WERI-Rb-1 (cell line): ENCODE results near the gene GPR55.

Experiments
- DNase-seq: peaks from one replicate; pipeline ENCODE4 v3.0.0-alpha.2; 2020
- H3K27ac ChIP-seq: fragments of 250-450 bp; sonication (Bioruptor Pico); 2 replicates; pipeline ENCODE4 v1.5.1; 2020; ENCODE audit warnings: mild to moderate bottlenecking, moderate library complexity
- H3K27me3 ChIP-seq: fragments of 250-450 bp; sonication (Bioruptor Pico); 2 replicates; pipeline ENCODE4 v1.5.1; 2021; ENCODE audit warnings: mild to moderate bottlenecking, low read depth, moderate library complexity; ENCODE audit not compliant: insufficient read depth, severe bottlenecking
- H3K36me3 ChIP-seq: fragments of 250-450 bp; sonication (Bioruptor Pico); 2 replicates; pipeline ENCODE4 v1.5.1; 2020; ENCODE audit warnings: mild to moderate bottlenecking, moderate library complexity
- H3K4me3 ChIP-seq: 2 replicates; pipeline ENCODE4 v1.5.1; 2011; ENCODE audit warnings: low read depth, mild to moderate bottlenecking, control low read depth, low read length
- H3K9me3 ChIP-seq: fragments of 250-450 bp; sonication (Bioruptor Pico); 2 replicates; pipeline ENCODE4 v1.5.1; 2021; ENCODE audit warnings: mild to moderate bottlenecking, moderate library complexity; ENCODE audit not compliant: severe bottlenecking
- TF ChIP-seq, protein P1 (sequence below): IDR thresholded peaks from 2 replicates; pipeline ENCODE4 v1.5.1; 2011; ENCODE audit warnings: low read depth, mild to moderate bottlenecking, control low read depth, inconsistent platforms, low read length

Gene GPR55

DNA sequence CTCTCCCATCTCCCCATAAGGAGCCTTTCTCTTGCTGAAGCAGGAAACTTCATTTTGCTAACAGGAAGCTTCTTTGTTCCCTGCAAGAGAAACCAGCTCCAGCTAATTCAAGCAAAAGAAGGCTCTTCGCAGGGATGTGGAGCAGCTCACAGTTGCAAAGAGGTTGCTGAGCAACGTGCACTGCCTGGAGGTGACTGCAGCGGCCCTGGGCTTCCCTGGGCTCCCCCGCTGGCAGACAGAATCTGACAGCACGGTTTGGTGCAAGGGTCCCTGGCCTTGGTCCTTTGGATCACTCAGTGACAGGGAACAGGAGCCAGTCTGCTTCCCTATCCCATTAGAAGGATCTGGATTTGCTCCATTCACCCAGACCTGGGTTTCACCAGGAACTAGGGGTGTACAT lies 25.8 kb downstream of the GPR55 start:
- H3K27ac ChIP-seq, result no peak overlapping the region
- DNase-seq, result no peak
- no peaks in the 10 kb centered on the region for H3K9me3 ChIP-seq
- TF ChIP-seq, protein P1, sequence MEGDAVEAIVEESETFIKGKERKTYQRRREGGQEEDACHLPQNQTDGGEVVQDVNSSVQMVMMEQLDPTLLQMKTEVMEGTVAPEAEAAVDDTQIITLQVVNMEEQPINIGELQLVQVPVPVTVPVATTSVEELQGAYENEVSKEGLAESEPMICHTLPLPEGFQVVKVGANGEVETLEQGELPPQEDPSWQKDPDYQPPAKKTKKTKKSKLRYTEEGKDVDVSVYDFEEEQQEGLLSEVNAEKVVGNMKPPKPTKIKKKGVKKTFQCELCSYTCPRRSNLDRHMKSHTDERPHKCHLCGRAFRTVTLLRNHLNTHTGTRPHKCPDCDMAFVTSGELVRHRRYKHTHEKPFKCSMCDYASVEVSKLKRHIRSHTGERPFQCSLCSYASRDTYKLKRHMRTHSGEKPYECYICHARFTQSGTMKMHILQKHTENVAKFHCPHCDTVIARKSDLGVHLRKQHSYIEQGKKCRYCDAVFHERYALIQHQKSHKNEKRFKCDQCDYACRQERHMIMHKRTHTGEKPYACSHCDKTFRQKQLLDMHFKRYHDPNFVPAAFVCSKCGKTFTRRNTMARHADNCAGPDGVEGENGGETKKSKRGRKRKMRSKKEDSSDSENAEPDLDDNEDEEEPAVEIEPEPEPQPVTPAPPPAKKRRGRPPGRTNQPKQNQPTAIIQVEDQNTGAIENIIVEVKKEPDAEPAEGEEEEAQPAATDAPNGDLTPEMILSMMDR, result no peak
- no peak overlapping the region for H3K4me3 ChIP-seq
- no peaks in the 10 kb centered on the region for H3K36me3 ChIP-seq
- no peaks in the 10 kb centered on the region for H3K27me3 ChIP-seq

DNA sequence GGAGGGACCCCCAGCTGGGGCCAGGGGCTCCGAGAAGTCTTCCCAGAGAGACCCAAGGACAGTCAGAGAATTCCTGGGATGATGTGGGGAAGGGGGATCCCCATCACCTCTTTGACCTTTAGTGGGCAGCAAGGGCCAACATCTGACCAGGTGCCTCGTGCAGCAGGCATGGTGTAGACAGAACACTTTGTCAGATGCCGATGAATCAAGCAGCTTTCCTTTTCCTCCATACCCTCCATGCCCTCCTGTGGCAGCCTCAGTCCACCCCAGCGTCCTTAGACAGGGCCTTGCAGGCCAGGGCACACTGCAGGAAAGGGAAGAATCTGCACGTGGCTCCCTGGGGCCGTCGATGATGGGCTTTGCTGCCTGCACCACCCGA lies 26.3 kb downstream of the GPR55 start:
- Histone ChIP-seq H3K27ac (no peak overlapping the region), H3K4me3 (no peak overlapping the region), H3K36me3 (no peaks in the 10 kb centered on the region), H3K9me3 (no peaks in the 10 kb centered on the region), H3K27me3 (no peaks in the 10 kb centered on the region)
- no peak for DNase-seq
- TF ChIP-seq, protein P1, result no peak

DNA sequence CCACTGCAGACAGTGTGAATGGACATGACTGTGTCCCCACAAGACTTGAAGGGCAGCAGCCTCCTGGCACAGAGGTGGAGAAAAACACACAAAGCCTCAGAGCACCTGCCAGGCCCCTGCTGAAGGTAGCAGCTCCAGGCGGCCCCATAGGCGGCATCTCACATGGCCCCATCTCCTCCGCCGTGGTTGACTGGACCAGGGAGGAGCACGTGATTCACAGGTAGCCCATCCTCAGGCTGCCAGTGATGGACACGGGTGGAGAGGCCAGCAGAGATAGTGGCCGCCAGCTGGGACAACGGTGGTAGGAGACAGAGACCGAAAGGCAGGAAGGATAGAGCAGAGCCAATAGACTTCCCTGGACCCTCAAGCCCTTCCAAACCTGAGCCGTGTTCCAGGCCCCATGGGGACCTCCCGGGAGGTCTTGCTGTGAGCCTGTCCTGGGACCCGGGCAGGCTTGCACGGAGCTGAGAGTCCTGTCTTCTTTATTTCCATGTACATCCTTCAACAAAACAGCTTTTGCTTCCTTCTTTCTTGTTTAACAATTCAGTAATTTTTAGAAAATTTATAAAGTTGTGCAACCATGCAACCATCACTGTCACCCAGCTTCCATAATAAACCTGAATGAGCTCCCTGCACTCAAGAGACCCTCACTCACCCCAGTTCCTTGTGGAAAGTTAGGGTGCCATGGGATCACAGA lies 26.9 kb downstream of the GPR55 start:
- TF ChIP-seq, protein P1, result no peak
- no peaks in the 10 kb centered on the region for H3K27me3 ChIP-seq
- H3K27ac ChIP-seq, result no peak overlapping the region
- no peak overlapping the region for H3K4me3 ChIP-seq
- DNase-seq, result no peak
- no peaks in the 10 kb centered on the region for H3K36me3 ChIP-seq
- H3K9me3 ChIP-seq, result no peaks in the 10 kb centered on the region

GRCh38 chr2:230896346-230897115 lies 28.5 kb downstream of the GPR55 start:
- no peak for DNase-seq

DNA sequence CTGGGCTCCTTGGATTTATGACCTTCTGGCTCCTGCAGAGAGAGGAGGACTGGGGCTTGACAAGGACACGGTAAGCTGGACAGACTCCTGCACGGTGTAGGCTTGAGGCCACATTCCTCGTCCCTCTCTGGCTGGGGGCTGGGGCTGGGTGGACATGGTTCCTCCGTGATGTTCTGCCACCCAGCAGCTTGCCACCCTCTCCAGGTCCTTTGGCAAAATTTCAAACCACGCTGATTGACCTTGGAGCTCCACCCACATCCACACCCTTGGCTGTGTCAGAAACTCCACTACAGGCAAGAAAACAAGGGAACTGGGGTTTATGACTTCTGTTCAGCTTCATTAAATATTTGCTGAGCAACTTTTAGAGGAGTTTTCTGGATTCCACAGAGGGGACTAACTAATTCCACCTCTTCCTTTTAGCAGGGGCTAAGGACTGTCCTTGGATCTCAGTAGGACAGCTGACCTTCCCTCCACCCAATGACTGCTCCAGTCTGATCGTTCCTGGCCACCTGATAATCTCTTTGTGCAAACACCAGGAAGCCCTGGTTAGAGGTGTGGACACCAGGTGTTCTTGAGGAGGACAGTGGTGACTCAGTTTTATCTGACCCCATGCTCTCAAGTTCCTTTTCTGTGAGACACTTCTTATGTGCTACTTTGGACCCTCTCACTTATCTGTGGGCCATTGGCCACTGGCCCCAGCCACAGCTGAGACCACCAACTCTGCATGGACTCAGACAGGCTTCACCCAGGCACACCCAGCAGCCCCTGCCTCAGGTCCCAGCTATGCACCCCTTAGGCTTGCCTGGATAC lies 29.3 kb downstream of the GPR55 start:
- Histone ChIP-seq H3K27me3 (no peaks in the 10 kb centered on the region), H3K9me3 (no peaks in the 10 kb centered on the region), H3K36me3 (no peaks in the 10 kb centered on the region), H3K27ac (no peak overlapping the region), H3K4me3 (no peak overlapping the region)
- DNase-seq, result peak; percentile 1
- TF ChIP-seq, protein P1, result no peak

More at GRCh38 chr2:230896346-230897115, 28.5 kb downstream of the GPR55 start:
- Histone ChIP-seq H3K27ac (no peak overlapping the region), H3K4me3 (no peak overlapping the region), H3K9me3 (no peaks in the 10 kb centered on the region), H3K27me3 (no peaks in the 10 kb centered on the region), H3K36me3 (no peaks in the 10 kb centered on the region)
- TF ChIP-seq, protein P1, result no peak
